H1 (cell line): ENCODE data around the gene HIPK2. TPM values are rescaled to one million over a fixed set of nuclear protein-coding genes. Genes with fewer than 3 reads are reported as not detected.

ENCODE experiments used
- CTCF ChIA-PET: fragments of 300-600 bp; sonication (Branson Sonifier 250); formaldehyde crosslinking; loops from one replicate; lab custom pipeline; 2021; ENCODE audit not compliant: partially characterized antibody; lab: Charles Lee
- POLR2A ChIA-PET: fragments of 300-600 bp; sonication (Branson Sonifier 250); formaldehyde crosslinking; loops from one replicate; lab custom pipeline; 2021; ENCODE audit warnings: inconsistent platforms; ENCODE audit not compliant: partially characterized antibody; lab: Charles Lee
- DNase-seq, 2 experiments: peaks; one replicate each; pipeline versions ENCODE4 v3.0.0 to v3.0.0-alpha.2; 2010 to 2022; ENCODE audit warnings: low spot score in 2 of 2, low read depth in 1 of 2, mixed read lengths in 1 of 2
- FAIRE-seq: peaks from 2 replicates; lab custom pipeline; 2011; peaks lifted over from hg19 to GRCh38; lab: Jason Lieb, UNC
- H2AFZ ChIP-seq: 2 replicates; pipeline ENCODE4 v1.8.1; 2012; ENCODE audit warnings: low read length, inconsistent platforms
- H2AK5ac ChIP-seq: 2 replicates; pipeline ENCODE4 v1.6.1; 2013; ENCODE audit warnings: low read depth, low read length
- H2BK120ac ChIP-seq: replicated peaks from 2 replicates; pipeline ENCODE3; 2013; ENCODE audit warnings: low read depth, low read length, inconsistent platforms
- H2BK12ac ChIP-seq: 2 replicates; pipeline ENCODE4 v1.6.1; 2013; ENCODE audit warnings: low read depth, low read length
- H2BK15ac ChIP-seq: 2 replicates; pipeline ENCODE4 v1.6.1; 2013; ENCODE audit warnings: low read length
- H2BK20ac ChIP-seq: 2 replicates; pipeline ENCODE4 v1.6.1; 2013; ENCODE audit warnings: low read length
- H2BK5ac ChIP-seq: 2 replicates; pipeline ENCODE4 v1.6.1; 2013; ENCODE audit warnings: low read depth, low read length
- H3K14ac ChIP-seq: 2 replicates; pipeline ENCODE4 v1.6.1; 2013; ENCODE audit warnings: inconsistent platforms; ENCODE audit not compliant: insufficient read length
- H3K18ac ChIP-seq: 2 replicates; pipeline ENCODE4 v1.6.1; 2013; ENCODE audit warnings: low read length; ENCODE audit errors: extremely low read depth
- H3K23ac ChIP-seq: 2 replicates; pipeline ENCODE4 v1.6.1; 2013; ENCODE audit warnings: inconsistent platforms; ENCODE audit not compliant: insufficient read length
- H3K23me2 ChIP-seq: 2 replicates; pipeline ENCODE4 v1.6.1; 2013; ENCODE audit warnings: low read depth, low read length
- H3K27ac ChIP-seq: 2 replicates; pipeline ENCODE4 v1.6.1; 2011; ENCODE audit warnings: low read depth, low read length, inconsistent platforms
- H3K27me3 ChIP-seq, 4 experiments: replicated peaks in 1 of 4; 1 replicate in 1 of 4; 2 replicates in 3 of 4; pipeline versions ENCODE4 v1.6.1 to v1.8.1; 2011 to 2013; ENCODE audit warnings: low read length in 3 of 4, mild to moderate bottlenecking in 3 of 4, inconsistent platforms in 2 of 4, mixed read lengths in 2 of 4, moderate library complexity in 1 of 4; ENCODE audit not compliant: control insufficient read depth in 3 of 4, insufficient read depth in 3 of 4; ENCODE audit errors: extremely low read depth in 1 of 4
- H3K36me3 ChIP-seq, 4 experiments: 2 replicates each; pipeline versions ENCODE4 v1.6.1 to v1.8.1; 2011 to 2013; ENCODE audit warnings: mild to moderate bottlenecking in 4 of 4, low read length in 3 of 4, moderate library complexity in 2 of 4, control low read depth in 1 of 4, inconsistent platforms in 1 of 4; ENCODE audit not compliant: insufficient read depth in 4 of 4, control insufficient read depth in 2 of 4
- H3K4ac ChIP-seq: replicated peaks from 2 replicates; pipeline ENCODE3; 2013; ENCODE audit warnings: low read length, low read depth, mixed read lengths, inconsistent platforms; ENCODE audit not compliant: insufficient read length
- H3K4me1 ChIP-seq, 4 experiments: replicated peaks in 1 of 4; 1 replicate in 1 of 4; 2 replicates in 3 of 4; pipeline versions ENCODE4 v1.6.1 to v1.8.1; 2011 to 2013; ENCODE audit warnings: low read length in 3 of 4, inconsistent platforms in 2 of 4, mixed read lengths in 1 of 4; ENCODE audit not compliant: insufficient read depth in 4 of 4, control insufficient read depth in 3 of 4
- H3K4me2 ChIP-seq, 2 experiments: 2 replicates each; pipeline versions ENCODE4 v1.6.1 to v1.8.1; 2011 to 2013; ENCODE audit warnings: low read depth in 2 of 2, low read length in 2 of 2, control low read depth in 1 of 2, inconsistent platforms in 1 of 2, mild to moderate bottlenecking in 1 of 2; ENCODE audit not compliant: insufficient read depth in 1 of 2
- H3K4me3 ChIP-seq, 4 experiments: fragments of 200-600, 300-600 bp in 1 of 4; sonication (generic), shearing (Covaris generic), sonication (Bioruptor Twin) in 1 of 4; 2 replicates each; pipeline versions ENCODE4 v1.5.1 to v1.8.1; 2011 to 2016; ENCODE audit warnings: low read length in 4 of 4, low read depth in 3 of 4, control low read depth in 2 of 4, inconsistent platforms in 2 of 4, mild to moderate bottlenecking in 2 of 4, mixed read lengths in 1 of 4, moderate library complexity in 1 of 4; ENCODE audit not compliant: insufficient read depth in 2 of 4; ENCODE audit errors: extremely low read depth in 1 of 4
- H3K56ac ChIP-seq: replicated peaks from 2 replicates; pipeline ENCODE3; 2013; ENCODE audit warnings: low read depth, mild to moderate bottlenecking, mixed read lengths, low read length, inconsistent platforms; ENCODE audit not compliant: insufficient read length
- H3K79me1 ChIP-seq: 2 replicates; pipeline ENCODE4 v1.6.1; 2013; ENCODE audit warnings: low read depth, low read length, control low read depth
- H3K79me2 ChIP-seq, 2 experiments: 2 replicates each; pipeline versions ENCODE4 v1.6.1 to v1.8.1; 2012 to 2013; ENCODE audit warnings: low read length in 2 of 2, mild to moderate bottlenecking in 2 of 2, inconsistent platforms in 1 of 2; ENCODE audit not compliant: insufficient read depth in 2 of 2, control insufficient read depth in 1 of 2
- H3K9ac ChIP-seq, 4 experiments: replicated peaks in 1 of 4; 1 replicate in 1 of 4; 2 replicates in 3 of 4; pipeline versions ENCODE4 v1.6.1 to v1.8.1; 2011 to 2013; ENCODE audit warnings: low read depth in 3 of 4, low read length in 3 of 4, control low read depth in 2 of 4, mild to moderate bottlenecking in 2 of 4, moderate library complexity in 2 of 4, inconsistent platforms in 1 of 4; ENCODE audit errors: extremely low read depth in 1 of 4
- H3K9me3 ChIP-seq, 2 experiments: 2 replicates each; pipeline versions ENCODE4 v1.6.1 to v1.8.1; 2012 to 2013; ENCODE audit warnings: mild to moderate bottlenecking in 2 of 2, moderate library complexity in 2 of 2, control low read depth in 1 of 2, inconsistent platforms in 1 of 2, low read depth in 1 of 2, low read length in 1 of 2, mixed read lengths in 1 of 2; ENCODE audit not compliant: insufficient read depth in 2 of 2
- H4K20me1 ChIP-seq, 2 experiments: replicated peaks in 1 of 2; 2 replicates each; pipeline versions ENCODE3 to v1.8.1; 2011 to 2013; ENCODE audit warnings: inconsistent platforms in 2 of 2, low read length in 2 of 2, mild to moderate bottlenecking in 1 of 2; ENCODE audit not compliant: insufficient read depth in 2 of 2, control insufficient read depth in 1 of 2
- H4K5ac ChIP-seq: 2 replicates; pipeline ENCODE4 v1.6.1; 2013; ENCODE audit warnings: low read length, low read depth, mixed read lengths, inconsistent platforms; ENCODE audit not compliant: insufficient read length
- H4K8ac ChIP-seq: 2 replicates; pipeline ENCODE4 v1.8.0; 2013; ENCODE audit warnings: mild to moderate bottlenecking, moderate library complexity, low read length, inconsistent platforms; ENCODE audit not compliant: insufficient read depth; ENCODE audit errors: extremely low read depth
- H4K91ac ChIP-seq: replicated peaks from 2 replicates; pipeline ENCODE3; 2013; ENCODE audit warnings: low read length, mixed read lengths, inconsistent platforms; ENCODE audit not compliant: insufficient read length
- BRCA1 ChIP-seq: IDR thresholded peaks from 2 replicates; pipeline ENCODE4 v1.6.1; 2012; ENCODE audit warnings: low read depth, low read length, improper control_type of control experiment
- KDM4A ChIP-seq: IDR thresholded peaks from one replicate; pipeline ENCODE4 v1.7.1; 2012; ENCODE audit warnings: low read depth, mild to moderate bottlenecking, moderate library complexity, low read length, inconsistent platforms; ENCODE audit not compliant: severe bottlenecking
- POLR2A ChIP-seq, 2 experiments: IDR thresholded peaks; 1 replicate in 1 of 2; 2 replicates in 1 of 2; pipeline ENCODE4 v1.6.1; 2011; ENCODE audit warnings: low read depth in 2 of 2, low read length in 2 of 2, mild to moderate bottlenecking in 2 of 2; ENCODE audit errors: control extremely low read depth in 1 of 2
- WGBS, 2 experiments: shearing (Covaris generic) in 1 of 2; methylation state at CpG; one replicate each; pipeline versions ENCODE4 v1.1.6 to v1.1.7; 2013 to 2015; ENCODE audit warnings: low lambda C conversion rate in 2 of 2, mixed read lengths in 2 of 2, inconsistent platforms in 1 of 2, low coverage in 1 of 2, missing lambda C conversion rate in 1 of 2; ENCODE audit not compliant: insufficient replicate concordance in 2 of 2, insufficient coverage in 1 of 2, insufficient read length in 1 of 2; ENCODE audit errors: extremely low coverage in 1 of 2, missing lambda C conversion rate in 1 of 2; 5-methylcytosine and 5-hydroxymethylcytosine counted together
- polyA plus RNA-seq, 7 experiments: library from polyadenylated mRNA; depleted of rRNA in 3 of 7; stranded (reverse) in 5 of 7; unstranded in 2 of 7; fragments of >200 nt in 5 of 7; fragments of 200-250 nt in 2 of 7; gene quantifications; 1 replicate in 5 of 7; 2 replicates in 1 of 7; 4 replicates in 1 of 7; pipeline versions ENCODE4 v1.2.1 to v1.2.3, GENCODE V29; 2011 to 2013; ENCODE audit warnings: missing spikeins in 2 of 7, mixed read lengths in 2 of 7
- total RNA-seq: library from RNA; stranded (reverse); fragmentation: NEBNext Ultra II Directional; extraction: Animal tissue kit (Norgen Biotek cat#: 25700); gene quantifications from 2 replicates; pipeline ENCODE4 v1.2.1, GENCODE V29; 2021

Gene HIPK2
- total and polyA plus RNA-seq, 2 of the 8 experiments (the other 6 are each of a cell fraction or from before 2014, with no cell fraction given), result 8.3 to 24.3 TPM

DNA sequence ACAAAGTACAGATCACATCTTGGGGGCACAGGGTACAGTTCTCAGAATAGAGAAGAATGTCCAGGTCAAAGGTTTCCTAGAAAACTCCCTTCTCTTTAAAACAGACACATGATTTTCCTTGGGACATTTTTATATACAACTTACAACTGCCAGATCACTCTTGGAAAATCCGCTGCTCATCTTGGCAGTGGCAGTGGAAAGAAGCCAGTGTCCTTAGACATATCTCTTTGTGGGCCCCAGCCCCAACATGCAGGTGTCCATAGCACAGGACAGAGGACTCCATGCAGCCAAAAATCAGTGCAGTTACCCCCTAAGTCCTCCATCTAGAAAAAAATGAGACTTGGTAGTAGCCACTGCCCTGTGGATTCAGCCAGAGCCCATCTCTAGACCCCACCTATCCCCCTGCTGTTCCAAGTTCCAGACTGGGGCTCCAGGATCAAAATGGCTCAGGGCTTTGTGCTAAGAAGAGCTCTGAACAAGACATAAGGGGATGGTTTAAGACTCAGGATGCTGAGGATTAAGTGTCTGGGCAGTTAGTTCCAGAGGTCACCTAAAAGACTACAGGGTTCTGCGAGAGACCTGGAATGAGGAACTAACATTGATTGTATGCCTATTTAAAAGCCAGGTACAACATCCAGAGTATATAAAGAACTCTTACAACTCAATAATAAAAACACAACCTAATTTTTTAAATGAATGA, 34.4 kb downstream of the HIPK2 start:
- Histone ChIP-seq H3K4me2 (no peak overlapping the region), H4K91ac (no peak overlapping the region), H2BK120ac (no peak overlapping the region), H3K27ac (no peak overlapping the region), H2BK20ac (no peak overlapping the region), H3K9ac (no peak overlapping the region), H2BK5ac (no peak overlapping the region), H2BK15ac (no peak overlapping the region), H4K8ac (no peak overlapping the region), H3K18ac (no peak overlapping the region), H3K79me1 (peaks cover 6% of the 10 kb centered on the region; the same call in 1 of the 2 replicates), H3K79me2 (peaks cover 0 to 3% of the 10 kb centered on the region in 2 experiments; a peak in 1 of 4 replicates), H4K20me1 (peaks cover 1 to 6% of the 10 kb centered on the region in 2 experiments), H3K27me3 (no peaks in the 10 kb centered on the region), H4K5ac (no peak overlapping the region), H3K9me3 (no peaks in the 10 kb centered on the region), H3K56ac (no peak overlapping the region), H3K14ac (no peak overlapping the region), H3K4ac (no peak overlapping the region), H3K36me3 (no peaks in the 10 kb centered on the region), H3K23me2 (no peaks in the 10 kb centered on the region), H3K23ac (no peak overlapping the region), H2BK12ac (no peak overlapping the region), H3K4me1 (peaks cover 0 to 12% (median 6%) of the 10 kb centered on the region in 4 experiments), H3K4me3 (no peak overlapping the region), H2AK5ac (no peak overlapping the region), H2AFZ (no peak overlapping the region)
- POLR2A ChIA-PET, result no interaction called here
- FAIRE-seq (no peak), DNase-seq (no peak)
- WGBS, 2 experiments, result 96% methylated on average over 2 of the region's 2 CpGs; no CpG with 5 or more reads in 1 of the 2 experiments
- CTCF ChIA-PET, result interaction anchor here (0.6 kb wide), 1 partner anchor 10 kb away, joined by 3 read pairs; no protein-coding TSS in a partner anchor
- no peak for TF ChIP-seq POLR2A (IDR thresholded peaks at IDR 0.05; ENCODE audit: control extremely low read depth in 1 of 2, low read depth in 2 of 2, low read length in 2 of 2)
- no peak for TF ChIP-seq KDM4A
- no peak for TF ChIP-seq BRCA1
